IMR-90 (cell line): Measurements from ENCODE around the gene OBP2A. TPM values are rescaled to one million over a fixed set of nuclear protein-coding genes. Genes with fewer than 3 reads are reported as not detected.

Experiments used
- ATAC-seq: fragments of 200-7000 bp; cut with Tn5 transposase; 2 replicates; pipeline ENCODE4 v1.9.1; 2020; ENCODE audit warnings: low read depth, mild to moderate bottlenecking, moderate library complexity
- BruUV-seq: library from RNA; stranded (reverse); fragments of 400-500 nt; replicated peaks from 2 replicates; lab custom pipeline; 2021; lab: Mats Ljungman, UMichigan
- CTCF ChIA-PET: fragments of 300-600 bp; formaldehyde crosslinking; extraction: SDS; loops from one replicate; lab custom pipeline; 2021; ENCODE audit warnings: antibody characterized with exemption; lab: Yijun Ruan, JAX
- POLR2A ChIA-PET: fragments of 300-600 bp; sonication (Branson Sonifier 250); formaldehyde crosslinking; loops from one replicate; lab custom pipeline; 2022; ENCODE audit warnings: antibody characterized with exemption; ENCODE audit not compliant: unreplicated experiment; lab: Charles Lee
- DNase-seq: peaks from one replicate; pipeline ENCODE4 v3.0.0; 2013
- H2AFZ ChIP-seq: replicated peaks from 2 replicates; pipeline ENCODE3; 2013; ENCODE audit warnings: low read length, mild to moderate bottlenecking; ENCODE audit not compliant: poor library complexity
- H2AK5ac ChIP-seq: 2 replicates; pipeline ENCODE4 v1.6.1; 2013; ENCODE audit warnings: low read depth, low read length, inconsistent platforms
- H2AK9ac ChIP-seq: replicated peaks from 2 replicates; pipeline ENCODE3; 2013; ENCODE audit warnings: mild to moderate bottlenecking, low read depth, low read length, moderate library complexity; ENCODE audit not compliant: poor library complexity
- H2BK120ac ChIP-seq: 2 replicates; pipeline ENCODE4 v1.6.1; 2013; ENCODE audit warnings: low read depth, low read length, inconsistent platforms
- H2BK15ac ChIP-seq: 3 replicates; pipeline ENCODE4 v1.6.1; 2013; ENCODE audit warnings: low read depth, low read length, inconsistent platforms
- H2BK20ac ChIP-seq: 2 replicates; pipeline ENCODE4 v1.6.1; 2013; ENCODE audit warnings: low read depth, mild to moderate bottlenecking, inconsistent platforms, low read length, moderate library complexity
- H2BK5ac ChIP-seq: 2 replicates; pipeline ENCODE4 v1.6.1; 2013; ENCODE audit warnings: mild to moderate bottlenecking, low read depth, low read length, inconsistent platforms; ENCODE audit not compliant: poor library complexity, severe bottlenecking
- H3K14ac ChIP-seq: replicated peaks from 2 replicates; pipeline ENCODE4 v1.6.1; 2013; ENCODE audit warnings: low read depth, low read length, inconsistent platforms
- H3K18ac ChIP-seq: 2 replicates; pipeline ENCODE4 v1.6.1; 2013; ENCODE audit warnings: low read depth, low read length, control low read depth
- H3K23ac ChIP-seq: 2 replicates; pipeline ENCODE4 v1.6.1; 2013; ENCODE audit warnings: low read depth, low read length, inconsistent platforms
- H3K27ac ChIP-seq: 2 replicates; pipeline ENCODE4 v1.5.1; 2013; ENCODE audit warnings: mild to moderate bottlenecking, control low read depth, low read length; ENCODE audit not compliant: insufficient read depth
- H3K27me3 ChIP-seq: 2 replicates; pipeline ENCODE4 v1.6.1; 2013; ENCODE audit warnings: low read length; ENCODE audit not compliant: control insufficient read depth, insufficient read depth
- H3K36me3 ChIP-seq: 2 replicates; pipeline ENCODE4 v1.6.1; 2013; ENCODE audit warnings: low read length, mixed read lengths; ENCODE audit not compliant: control insufficient read depth, insufficient read depth
- H3K4ac ChIP-seq: 2 replicates; pipeline ENCODE4 v1.6.1; 2013; ENCODE audit warnings: low read depth, low read length, inconsistent platforms
- H3K4me1 ChIP-seq: 2 replicates; pipeline ENCODE4 v1.6.1; 2013; ENCODE audit warnings: low read length, mixed read lengths; ENCODE audit not compliant: control insufficient read depth, insufficient read depth
- H3K4me2 ChIP-seq: 2 replicates; pipeline ENCODE4 v1.6.1; 2013; ENCODE audit warnings: low read depth, mild to moderate bottlenecking, control low read depth, low read length, moderate library complexity
- H3K4me3 ChIP-seq: 2 replicates; pipeline ENCODE4 v1.5.1; 2013; ENCODE audit warnings: low read depth, mild to moderate bottlenecking, control low read depth, low read length, moderate library complexity; ENCODE audit not compliant: insufficient read depth
- H3K56ac ChIP-seq: 2 replicates; pipeline ENCODE4 v1.6.1; 2013; ENCODE audit warnings: low read length, inconsistent platforms; ENCODE audit not compliant: insufficient read depth; ENCODE audit errors: extremely low read depth
- H3K79me1 ChIP-seq, 2 experiments: 2 replicates each; pipeline ENCODE4 v1.6.1; 2013; ENCODE audit warnings: low read length in 2 of 2, inconsistent platforms in 1 of 2, low read depth in 1 of 2
- H3K9ac ChIP-seq: 2 replicates; pipeline ENCODE4 v1.6.1; 2013; ENCODE audit warnings: low read depth, low read length, control low read depth
- H3K9me1 ChIP-seq: 2 replicates; pipeline ENCODE4 v1.6.1; 2013; ENCODE audit warnings: low read length, inconsistent platforms; ENCODE audit not compliant: insufficient read depth
- H3K9me3 ChIP-seq: 2 replicates; pipeline ENCODE4 v1.6.1; 2013; ENCODE audit warnings: low read length; ENCODE audit not compliant: control insufficient read depth, insufficient read depth
- H4K20me1 ChIP-seq: 2 replicates; pipeline ENCODE4 v1.6.1; 2013; ENCODE audit warnings: low read length, inconsistent platforms; ENCODE audit not compliant: insufficient read depth
- H4K5ac ChIP-seq: 2 replicates; pipeline ENCODE4 v1.6.1; 2013; ENCODE audit warnings: mild to moderate bottlenecking, low read depth, low read length, control low read depth
- H4K8ac ChIP-seq, 2 experiments: 2 replicates each; pipeline ENCODE4 v1.6.1; 2013; ENCODE audit warnings: low read depth in 2 of 2, low read length in 2 of 2, control low read depth in 1 of 2, inconsistent platforms in 1 of 2
- H4K91ac ChIP-seq: 2 replicates; pipeline ENCODE4 v1.6.1; 2013; ENCODE audit warnings: low read depth, low read length, inconsistent platforms; ENCODE audit not compliant: insufficient read depth
- BHLHE40 ChIP-seq: fragments of 150-350 bp; IDR thresholded peaks from 2 replicates; pipeline ENCODE4 v1.6.1; 2016; ENCODE audit warnings: mild to moderate bottlenecking, low read depth, low read length
- CTCF ChIP-seq: conservative IDR thresholded peaks from 2 replicates; pipeline ENCODE4 v1.5.1; 2012; ENCODE audit warnings: mild to moderate bottlenecking, low read depth, low read length, improper control_type of control experiment
- MAFK ChIP-seq: IDR thresholded peaks from 2 replicates; pipeline ENCODE4 v1.6.1; 2012; ENCODE audit warnings: low read depth, low read length, improper control_type of control experiment
- MAZ ChIP-seq: IDR thresholded peaks from 2 replicates; pipeline ENCODE4 v1.6.1; 2012; ENCODE audit warnings: low read depth, mild to moderate bottlenecking, low read length, improper control_type of control experiment, moderate library complexity, borderline replicate concordance
- NFE2L2 ChIP-seq: fragments of 150-350 bp; IDR thresholded peaks from 2 replicates; pipeline ENCODE4 v1.6.1; 2016; ENCODE audit warnings: low read depth, mild to moderate bottlenecking, low read length
- RAD21 ChIP-seq: IDR thresholded peaks from 2 replicates; pipeline ENCODE4 v1.6.1; 2012; ENCODE audit warnings: low read length, improper control_type of control experiment
- USF2 ChIP-seq: fragments of 150-350 bp; IDR thresholded peaks from 2 replicates; pipeline ENCODE4 v1.6.1; 2017; ENCODE audit warnings: mild to moderate bottlenecking, antibody characterized with exemption, low read length, low read depth
- WGBS, 2 experiments: methylation state at CpG; one replicate each; pipeline versions ENCODE4 v1.1.5 to v1.1.7; 2013; ENCODE audit warnings: missing lambda C conversion rate in 2 of 2; ENCODE audit not compliant: insufficient read length in 1 of 2; ENCODE audit errors: extremely low coverage in 2 of 2; 5-methylcytosine and 5-hydroxymethylcytosine counted together
- dilution Hi-C: fragments of 300-500 bp; cut with HindIII; formaldehyde crosslinking; loops from one replicate; pipeline ENCODE4 v1.14.3; 2018; ENCODE audit warnings: low sequenced_read_pairs; ENCODE audit not compliant: unreplicated experiment
- in situ Hi-C: fragments of 300-500 bp; cut with MboI; formaldehyde crosslinking; loops from 3 replicates; pipeline ENCODE4 v1.14.3; 2019; ENCODE audit warnings: low sequenced_read_pairs, inconsistent platforms, mixed read lengths
- intact Hi-C: fragments of 100-400 bp; cut with micrococcal nuclease; formaldehyde crosslinking; loops from 2 replicates; pipeline ENCODE4 v1.10.0; 2022
- polyA plus RNA-seq, 3 experiments: library from polyadenylated mRNA; depleted of rRNA; stranded (reverse); fragments of >200 nt; gene quantifications; 2 replicates each; pipeline ENCODE4 v1.2.3, GENCODE V29; 2012; ENCODE audit warnings: low replicate concordance in 1 of 3
- total RNA-seq: library from RNA; depleted of rRNA; stranded (reverse); fragments of >200 nt; gene quantifications from 2 replicates; pipeline ENCODE4 v1.2.3, GENCODE V29; 2012

The OBP2A gene
- total and polyA plus RNA-seq, 2 of the 4 experiments (the other 2 are of a cell fraction) = not detected

- in situ Hi-C loops = no loop called here
Measured at GRCh38 chr9:135579889-135580660, 34.1 kb downstream of the OBP2A start.

More at GRCh38 chr9:135579889-135580660, 34.1 kb downstream of the OBP2A start:
- Histone ChIP-seq H2BK15ac (no peak overlapping the region), H3K4me1 (no peaks in the 10 kb centered on the region), H3K9ac (no peak overlapping the region), H3K27ac (no peak overlapping the region), H2BK120ac (no peak overlapping the region), H3K4ac (no peak overlapping the region), H3K36me3 (no peaks in the 10 kb centered on the region), H3K23ac (no peak overlapping the region), H4K20me1 (no peaks in the 10 kb centered on the region), H4K8ac (no peak overlapping the region), H4K91ac (no peak overlapping the region), H3K4me2 (no peak overlapping the region), H3K27me3 (no peaks in the 10 kb centered on the region), H2AFZ (no peak overlapping the region), H3K79me1 (no peaks in the 10 kb centered on the region), H2BK20ac (no peak overlapping the region), H2AK5ac (no peak overlapping the region), H3K56ac (no peak overlapping the region), H3K9me1 (no peaks in the 10 kb centered on the region), H2BK5ac (no peak overlapping the region), H3K18ac (no peak overlapping the region), H3K4me3 (no peak overlapping the region), H2AK9ac (no peak overlapping the region), H3K9me3 (peaks cover 2% of the 10 kb centered on the region; the same call in 1 of the 2 replicates), H3K14ac (no peak overlapping the region), H4K5ac (no peak overlapping the region)
- no peak for ATAC-seq
- CTCF ChIA-PET = no interaction called here
- TF ChIP-seq USF2 = no peak
- no peak for TF ChIP-seq CTCF
- no peak for TF ChIP-seq MAZ
- TF ChIP-seq RAD21 = no peak
- TF ChIP-seq MAFK = no peak
- TF ChIP-seq BHLHE40 = no peak
- TF ChIP-seq NFE2L2 = no peak
- intact Hi-C loops = no loop called here
- BruUV-seq = no TSS peak
- dilution Hi-C loops = no loop called here
- DNase-seq = no peak
- POLR2A ChIA-PET = no interaction called here
- WGBS, 2 experiments = no CpG with 5 or more reads among the region's 10 CpGs
